Psoas muscle (tissue), 8 donors: Measurements from ENCODE around the gene XAB2. TPM values are rescaled to one million over a fixed set of nuclear protein-coding genes. Genes with fewer than 3 reads are reported as not detected.

Source experiments
- ATAC-seq, 4 donors: fragments of 200-7000 bp; cut with Tn5 transposase; one replicate each; pipeline ENCODE4 v1.9.1; 2020; ENCODE audit warnings: moderate library complexity in 3 of 4, mild to moderate bottlenecking in 2 of 4
- DNase-seq, 2 donors: peaks; one replicate each; pipeline ENCODE4 v3.0.0-alpha.2; 2020
- H3K27ac ChIP-seq: fragments of 200-600 bp; one replicate; pipeline ENCODE4 v1.8.0; 2022
- H3K27me3 ChIP-seq, 3 donors: fragments of 200-600 bp in 1 of 3; one replicate each; pipeline versions ENCODE4 v1.6.1 to v1.8.0; 2013 to 2022; ENCODE audit warnings: low read length in 2 of 3, mild to moderate bottlenecking in 2 of 3, moderate library complexity in 1 of 3; ENCODE audit not compliant: insufficient read depth in 3 of 3
- H3K36me3 ChIP-seq, 2 donors: fragments of 200-600 bp in 1 of 2; one replicate each; pipeline versions ENCODE4 v1.6.1 to v1.8.0; 2013 to 2022; ENCODE audit warnings: low read depth in 1 of 2, mild to moderate bottlenecking in 1 of 2, moderate library complexity in 1 of 2; ENCODE audit not compliant: insufficient read depth in 1 of 2
- H3K4me1 ChIP-seq: fragments of 200-600 bp; one replicate; pipeline ENCODE4 v1.8.0; 2022
- H3K4me3 ChIP-seq: fragments of 200-600 bp; one replicate; pipeline ENCODE4 v1.8.0; 2022; ENCODE audit warnings: mild to moderate bottlenecking
- H3K9me3 ChIP-seq: fragments of 200-600 bp; one replicate; pipeline ENCODE4 v1.8.0; 2022
- CTCF ChIP-seq: fragments of 200-600 bp; IDR thresholded peaks from one replicate; pipeline ENCODE4 v1.8.0; 2022; ENCODE audit warnings: antibody characterized with exemption
- WGBS, 3 donors: extraction: QIAGEN DNeasy Blood & Tissue Kit; methylation state at CpG; one replicate each; pipeline versions ENCODE4 v1.1.6 to v1.1.7; 2013; 5-methylcytosine and 5-hydroxymethylcytosine counted together
- intact Hi-C, 2 donors: fragments of 100-400 bp; cut with DNase I; formaldehyde crosslinking; loops; one replicate each; pipeline versions ENCODE4 v1.11.0 to v1.14.2; 2022
- polyA plus RNA-seq, 3 donors: library from polyadenylated mRNA; stranded (reverse); fragments of 200-250 nt; gene quantifications; one replicate each; pipeline ENCODE4 v1.2.3, GENCODE V29; 2013
- total RNA-seq, 4 donors: library from RNA; stranded (reverse); fragmentation: NEBNext Ultra II Directional in 2 of 4; extraction: Animal tissue kit (Norgen Biotek cat#: 25700) in 2 of 4; gene quantifications; one replicate each; pipeline versions ENCODE4 v1.2.1 to v1.2.4, GENCODE V29; 2021 to 2023
- donor health status: healthy with polysubstance abuse.
- donor health status: DM: no; HTN: no; CAD: no; lungs with moderate emphysema.
- donor health status: Bipolar disorder and iron deficiency.
- donor health status: healthy.
- donor health status: DM: yes; HTN: yes; CAD: no.
- donor health status: DM: no; HTN: no; CAD: no.
- donor health status: DM: no; HTN: no; CAD: no.
- donor health status: DM: yes; HTN: yes; CAD: no.

XAB2 gene
- total and polyA plus RNA-seq, 7 donors, result 19.2 to 36.3 (median 24.1) TPM

DNA sequence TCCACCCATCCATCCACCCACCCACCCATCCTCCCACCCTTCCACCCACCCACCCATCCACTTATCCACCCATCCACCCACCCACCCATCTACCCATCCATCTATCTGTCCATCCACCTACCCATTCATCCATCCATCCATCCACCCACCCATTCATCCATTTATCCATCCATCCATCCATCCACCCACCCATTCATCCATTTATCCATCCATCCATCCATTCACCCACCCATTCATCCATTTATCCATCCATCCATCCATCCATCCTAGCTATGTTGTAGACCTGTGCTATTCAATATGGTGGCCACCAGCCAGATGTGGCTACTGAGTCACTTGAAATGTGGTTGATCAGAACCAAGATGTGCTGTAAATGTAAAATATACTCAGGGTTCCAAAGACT lies 28.6 kb downstream of the XAB2 start:
- intact Hi-C loops, result no loop called here
- no peak for ATAC-seq
- Histone ChIP-seq H3K27me3 (peaks cover 0 to 36% (median 7%) of the 10 kb centered on the region in 3 donors), H3K36me3 (no peaks in the 10 kb centered on the region), H3K27ac (no peak overlapping the region), H3K9me3 (no peaks in the 10 kb centered on the region), H3K4me1 (no peaks in the 10 kb centered on the region), H3K4me3 (no peak overlapping the region)
- no peak for DNase-seq
- TF ChIP-seq CTCF, result no peak

DNA sequence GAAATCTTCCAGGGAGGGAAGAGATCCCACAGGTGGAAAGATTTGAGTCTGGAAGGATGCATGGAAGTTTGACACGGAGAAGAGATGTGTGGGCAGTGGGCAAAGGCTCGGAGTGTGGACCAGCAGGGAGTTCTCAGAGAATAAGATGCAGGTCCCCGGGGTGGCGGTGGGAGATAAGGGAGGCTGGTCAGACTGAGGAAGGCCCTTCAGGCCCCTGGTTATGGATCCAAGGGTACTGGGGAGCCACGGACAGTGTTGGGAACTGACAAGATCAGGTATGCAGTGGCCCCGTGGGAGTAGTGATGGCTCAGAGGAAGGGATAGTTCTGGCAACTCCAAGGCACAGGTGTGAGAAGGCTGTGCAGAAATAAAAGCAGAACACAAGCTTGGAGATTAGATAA lies 31.2 kb downstream of the XAB2 start:
- intact Hi-C loops, result no loop called here
- peaks cover 0 to 60% (median 10%) of the 10 kb centered on the region in 3 donors for H3K27me3 ChIP-seq
- WGBS, 3 donors, result 67 to 76% (median 73%) methylated on average over 6 of the region's 6 CpGs
- H3K4me1 ChIP-seq, result no peaks in the 10 kb centered on the region
- no peak overlapping the region for H3K27ac ChIP-seq
- no peaks in the 10 kb centered on the region for H3K9me3 ChIP-seq
- H3K4me3 ChIP-seq, result no peak overlapping the region
- no peak for TF ChIP-seq CTCF
- H3K36me3 ChIP-seq, result no peaks in the 10 kb centered on the region
- ATAC-seq (no peak), DNase-seq (no peak)

- 61 to 67% (median 62%) methylated on average over 9 of the region's 9 CpGs for WGBS, 3 donors
- Histone ChIP-seq H3K27ac (no peak overlapping the region), H3K36me3 (no peaks in the 10 kb centered on the region), H3K27me3 (peaks cover 0 to 60% (median 10%) of the 10 kb centered on the region in 3 donors), H3K4me1 (no peaks in the 10 kb centered on the region), H3K4me3 (no peak overlapping the region), H3K9me3 (no peaks in the 10 kb centered on the region)
- ATAC-seq (no peak), DNase-seq (no peak)
- intact Hi-C loops, result no loop called here
- no peak for TF ChIP-seq CTCF
These were observed 31.7 kb downstream of the XAB2 start for GRCh38 chr19:7597689-7598088.

DNA sequence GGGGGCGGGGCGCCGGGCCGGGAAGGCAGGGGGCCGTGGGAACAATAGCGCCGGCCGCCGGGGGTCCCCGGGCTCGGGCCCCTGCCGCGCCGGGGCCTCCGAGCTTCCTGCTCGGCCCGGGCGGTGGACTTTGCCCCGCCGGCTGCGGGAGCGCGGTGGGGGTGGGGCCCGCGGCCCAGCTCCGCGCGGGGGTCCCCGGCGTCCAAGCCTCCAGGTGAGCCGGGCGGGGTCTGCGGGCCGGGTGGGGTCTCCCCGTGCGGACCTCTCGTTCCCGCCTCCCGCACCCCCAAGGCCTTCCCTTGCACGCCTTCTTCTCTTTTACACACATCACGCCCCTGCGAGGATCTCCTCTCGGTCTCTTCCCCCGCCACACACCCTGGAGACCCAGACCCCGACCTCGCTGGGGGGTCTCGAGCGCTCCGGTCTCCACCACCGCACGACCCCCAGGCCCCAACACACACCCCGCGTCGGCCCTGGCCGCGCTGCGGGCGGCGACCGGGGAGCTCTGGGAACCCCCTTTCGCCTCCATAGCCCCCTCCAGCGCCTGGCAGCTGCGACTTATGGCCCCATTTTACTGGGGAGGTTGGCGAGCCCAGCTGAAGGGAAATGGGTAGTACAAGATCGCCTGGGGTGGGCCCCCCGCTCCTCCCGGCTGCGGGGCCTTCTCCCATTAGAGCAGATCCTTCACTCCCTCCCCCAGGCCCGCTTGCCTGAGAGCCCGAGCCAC lies 33.0 kb downstream of the XAB2 start:
- H3K9me3 ChIP-seq, result no peaks in the 10 kb centered on the region
- no peaks in the 10 kb centered on the region for H3K36me3 ChIP-seq
- TF ChIP-seq CTCF, result no peak
- no peak overlapping the region for H3K27ac ChIP-seq
- H3K27me3 ChIP-seq, result peaks cover 0 to 65% (median 10%) of the 10 kb centered on the region in 3 donors
- peak overlapping the region; percentile 22 for H3K4me3 ChIP-seq
- DNase-seq, result no peak
- no peaks in the 10 kb centered on the region for H3K4me1 ChIP-seq
- WGBS, 3 donors, result 1 to 2% (median 2%) methylated on average over 42 to 70 of the region's 70 CpGs
- intact Hi-C loops, result no loop called here
- ATAC-seq, result no peak
